CD4-positive, alpha-beta T cell (primary cell): ENCODE data around the gene CHST15. TPM values are rescaled to one million over a fixed set of nuclear protein-coding genes. Genes with fewer than 3 reads are reported as not detected.

ENCODE experiments used
- ATAC-seq: fragments of 200-7000 bp; cut with Tn5 transposase; one replicate; pipeline ENCODE4 v1.10.0; 2022; ENCODE audit warnings: mild to moderate bottlenecking; ENCODE audit not compliant: poor library complexity
- CTCF ChIA-PET: fragments of 350-600 bp; sonication (Branson Sonifier 250); formaldehyde crosslinking; loops from one replicate; lab custom pipeline; 2021; ENCODE audit warnings: antibody characterized with exemption, inconsistent platforms; lab: Charles Lee
- POLR2A ChIA-PET: fragments of 350-600 bp; sonication (Branson Sonifier 250); formaldehyde crosslinking; loops from one replicate; lab custom pipeline; 2021; ENCODE audit warnings: antibody characterized with exemption, inconsistent platforms; lab: Charles Lee
- DNase-seq, 14 experiments: peaks; one replicate each; pipeline ENCODE4 v3.0.0-alpha.2; 2013 to 2020; ENCODE audit warnings: mixed read lengths in 2 of 14
- H3K27ac ChIP-seq, 2 donors: one replicate each; pipeline versions ENCODE4 v1.5.1 to v1.7.0; 2013; ENCODE audit warnings: low read length in 2 of 2, low read depth in 1 of 2, mild to moderate bottlenecking in 1 of 2
- H3K27me3 ChIP-seq, 2 experiments: 1 replicate in 1 of 2; 2 replicates in 1 of 2; pipeline versions ENCODE4 v1.6.1 to v1.7.0; 2013; ENCODE audit warnings: low read length in 2 of 2, control low read depth in 1 of 2, mild to moderate bottlenecking in 1 of 2, moderate library complexity in 1 of 2; ENCODE audit not compliant: insufficient read depth in 2 of 2, control insufficient read depth in 1 of 2
- H3K36me3 ChIP-seq: one replicate; pipeline ENCODE4 v1.6.1; 2013; ENCODE audit warnings: low read length, control low read depth; ENCODE audit not compliant: insufficient read depth
- H3K4me1 ChIP-seq: one replicate; pipeline ENCODE4 v1.6.1; 2013; ENCODE audit warnings: low read length, control low read depth; ENCODE audit not compliant: insufficient read depth
- H3K4me3 ChIP-seq: one replicate; pipeline ENCODE4 v1.5.1; 2013; ENCODE audit warnings: mild to moderate bottlenecking, low read length, moderate library complexity
- H3K9me3 ChIP-seq, 2 experiments: 1 replicate in 1 of 2; 2 replicates in 1 of 2; pipeline versions ENCODE4 v1.6.1 to v1.7.0; 2013; ENCODE audit warnings: low read length in 2 of 2, mild to moderate bottlenecking in 2 of 2, control low read depth in 1 of 2, moderate library complexity in 1 of 2; ENCODE audit not compliant: control insufficient read depth in 1 of 2, insufficient read depth in 1 of 2
- H3K27ac Mint-ChIP-seq: one replicate; pipeline ENCODE4 v1.8.0; 2020; ENCODE audit warnings: mixed read lengths
- H3K27me3 Mint-ChIP-seq: one replicate; pipeline ENCODE4 v1.8.0; 2021; ENCODE audit warnings: mixed read lengths
- H3K36me3 Mint-ChIP-seq: one replicate; pipeline ENCODE4 v1.8.0; 2021; ENCODE audit warnings: low read depth, mixed read lengths
- H3K4me1 Mint-ChIP-seq: one replicate; pipeline ENCODE4 v1.8.0; 2021; ENCODE audit warnings: low read depth, mixed read lengths
- H3K4me3 Mint-ChIP-seq: one replicate; pipeline ENCODE4 v1.8.0; 2020; ENCODE audit warnings: mild to moderate bottlenecking, mixed read lengths
- H3K9me3 Mint-ChIP-seq: one replicate; pipeline ENCODE4 v1.8.0; 2020; ENCODE audit warnings: mixed read lengths
- CTCF ChIP-seq: fragments of 200-600 bp; IDR thresholded peaks from one replicate; pipeline ENCODE4 v1.8.0; 2022; ENCODE audit warnings: antibody characterized with exemption, mild to moderate bottlenecking
- intact Hi-C, 2 experiments: fragments of 100-400 bp; cut with DNase I in 1 of 2; cut with micrococcal nuclease in 1 of 2; formaldehyde crosslinking; loops; one replicate each; pipeline versions ENCODE4 v1.15.1 to v1.9.0; 2023 to 2025; cut with DNase I, micrococcal nuclease
- total RNA-seq, 174 experiments: library from RNA in 2 of 174; stranded (reverse) in 2 of 174; gene quantifications; one replicate each; pipeline ENCODE4 v1.2.3 and lab custom pipeline; 2021 to 2026

The CHST15 gene
- total RNA-seq, 2 experiments from 2014 or later: 0.42 to 0.52 TPM

- DNase-seq (peak in 6 of 14 experiments; percentile 13 to 74 (median 34)), ATAC-seq (peak; percentile 49)
- H3K9me3 ChIP-seq: peaks cover 0 to 6% of the 10 kb centered on the region in 2 experiments
- peaks cover 5% of the 10 kb centered on the region for H3K4me1 Mint-ChIP-seq
- ChIA-PET POLR2A (no interaction called here), CTCF (no interaction called here)
- H3K27ac ChIP-seq: no peak overlapping the region
- H3K27ac Mint-ChIP-seq: no peak overlapping the region
- H3K9me3 Mint-ChIP-seq: no peaks in the 10 kb centered on the region
- H3K4me3 Mint-ChIP-seq: peak overlapping the region; percentile 74
- H3K27me3 Mint-ChIP-seq: peaks cover 58% of the 10 kb centered on the region
- H3K4me3 ChIP-seq: peak overlapping the region; percentile 58
- intact Hi-C loops: no loop called here
- peaks cover 23 to 35% of the 10 kb centered on the region in 2 experiments for H3K27me3 ChIP-seq
- no peaks in the 10 kb centered on the region for H3K36me3 ChIP-seq
- H3K36me3 Mint-ChIP-seq: no peaks in the 10 kb centered on the region
- TF ChIP-seq CTCF: no peak
- H3K4me1 ChIP-seq: peaks cover 5% of the 10 kb centered on the region
Measured at GRCh38 chr10:124092250-124092859, 1.0 kb downstream of the CHST15 start.

DNA sequence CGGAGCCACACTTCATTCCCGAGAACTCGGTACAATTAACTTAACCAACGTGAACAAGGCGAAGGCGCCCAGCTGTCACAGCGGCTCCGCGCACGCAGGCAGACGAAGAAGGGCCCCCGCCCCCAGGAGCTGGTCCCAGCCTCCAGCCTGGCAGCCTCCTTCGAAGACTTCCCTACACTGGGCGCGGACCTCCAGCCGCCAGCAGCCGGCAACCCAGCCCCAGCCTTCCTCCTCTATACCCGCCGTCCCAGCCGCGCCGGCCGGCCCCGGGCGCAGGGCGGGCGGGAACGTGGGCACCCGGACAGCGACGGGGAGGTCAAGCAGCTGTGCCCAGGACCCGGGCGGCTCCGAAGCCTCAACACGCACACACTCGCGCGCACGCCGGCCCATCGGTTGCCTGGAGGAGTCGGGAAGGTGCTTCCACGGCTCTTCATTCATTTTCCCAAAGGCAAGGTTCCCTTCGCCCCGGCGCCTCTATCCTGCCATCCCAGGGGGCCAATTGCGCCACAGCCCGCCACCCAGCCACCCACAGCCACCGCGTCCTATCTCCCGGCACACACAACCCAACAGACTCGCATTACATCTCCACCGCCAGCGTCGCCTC lies 1.6 kb downstream of the CHST15 start:
- H3K27ac Mint-ChIP-seq: no peak overlapping the region
- peak in 2 of 14 experiments; percentile 19 to 28 for DNase-seq

DNA sequence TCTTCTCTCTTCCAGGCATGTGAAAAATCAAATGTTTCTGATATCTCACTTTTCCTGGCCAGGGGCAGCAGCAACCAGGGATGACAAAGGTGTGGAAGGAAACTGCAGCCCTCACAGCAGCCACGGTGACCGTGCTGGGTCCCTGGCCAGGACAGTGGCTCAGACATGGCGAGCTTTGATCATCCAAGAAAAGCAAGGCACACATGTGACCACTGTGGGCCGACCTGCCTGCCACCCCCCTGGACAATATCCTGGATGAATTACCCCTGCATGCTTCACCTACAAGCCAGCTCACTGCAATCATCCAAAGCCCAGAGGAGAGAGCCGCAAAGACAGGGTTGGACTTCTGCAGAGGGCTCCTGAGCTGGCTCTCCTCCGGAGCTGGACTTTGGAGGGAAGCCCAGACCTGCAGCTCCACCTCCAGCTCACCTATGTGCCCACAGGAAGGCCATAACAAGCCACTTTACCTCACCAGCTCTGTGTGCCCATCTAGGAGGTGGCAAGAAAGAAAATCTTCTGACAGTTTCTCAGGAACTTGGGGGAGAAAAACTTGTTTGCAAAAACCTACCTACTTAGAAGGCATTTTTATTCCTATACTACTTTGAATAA lies 2.7 kb downstream of the CHST15 start:
- H3K36me3 ChIP-seq: no peaks in the 10 kb centered on the region
- DNase-seq: no peak
- no peak overlapping the region for H3K27ac ChIP-seq
- ChIA-PET CTCF (no interaction called here), POLR2A (no interaction called here)
- peaks cover 23 to 30% of the 10 kb centered on the region in 2 experiments for H3K27me3 ChIP-seq
- Mint-ChIP-seq H3K36me3 (no peaks in the 10 kb centered on the region), H3K9me3 (no peaks in the 10 kb centered on the region), H3K27ac (no peak overlapping the region), H3K27me3 (peaks cover 48% of the 10 kb centered on the region), H3K4me1 (peaks cover 5% of the 10 kb centered on the region), H3K4me3 (peak overlapping the region; percentile 77)
- intact Hi-C loops: no loop called here
- ATAC-seq: no peak
- peaks cover 0 to 10% of the 10 kb centered on the region in 2 experiments for H3K9me3 ChIP-seq
- H3K4me3 ChIP-seq: no peak overlapping the region
- H3K4me1 ChIP-seq: peaks cover 5% of the 10 kb centered on the region
- TF ChIP-seq CTCF: no peak

More for the DNA sequence above, 1.6 kb downstream of the CHST15 start:
- Histone ChIP-seq H3K27me3 (peaks cover 23 to 35% of the 10 kb centered on the region in 2 experiments), H3K9me3 (peaks cover 0 to 6% of the 10 kb centered on the region in 2 experiments), H3K4me3 (peak overlapping the region; percentile 50), H3K27ac (no peak overlapping the region), H3K36me3 (no peaks in the 10 kb centered on the region), H3K4me1 (peaks cover 5% of the 10 kb centered on the region)
- no peaks in the 10 kb centered on the region for H3K9me3 Mint-ChIP-seq
- H3K4me1 Mint-ChIP-seq: peaks cover 5% of the 10 kb centered on the region
- peak overlapping the region; percentile 74 for H3K4me3 Mint-ChIP-seq
- H3K36me3 Mint-ChIP-seq: no peaks in the 10 kb centered on the region
- CTCF ChIA-PET: no interaction called here
- peaks cover 58% of the 10 kb centered on the region for H3K27me3 Mint-ChIP-seq
- no peak for TF ChIP-seq CTCF
- POLR2A ChIA-PET: no interaction called here
- ATAC-seq: no peak
- intact Hi-C loops: no loop called here
